Esophagus mucosa (tissue), 1 donor: ENCODE data around the gene JCAD. TPM values are rescaled to one million over a fixed set of nuclear protein-coding genes. Genes with fewer than 3 reads are reported as not detected.
A peak's percentile ranks its signal among the peaks of the same experiment; 100 is the strongest.

ENCODE experiments used
- ATAC-seq: fragments of 200-7000 bp; cut with Tn5 transposase; one replicate; pipeline ENCODE4 v1.9.1; 2020
- total RNA-seq: library from RNA; stranded (reverse); gene quantifications from one replicate; pipeline ENCODE4 v1.2.4, GENCODE V29; 2023
- donor health status: DM: yes; HTN: yes; CAD: no.

JCAD gene
- 2.3 TPM for total RNA-seq

- peak; percentile 74 for ATAC-seq
These were observed at the start of gene JCAD for GRCh38 chr10:30059209-30060107. Gene JCAD (minus strand): TSS chr10:30059586. CDS start chr10:30047812, 11,774 bp downstream.

GRCh38 chr10:30106987-30107386 is 47.6 kb upstream of the JCAD start:
- ATAC-seq: no peak

- ATAC-seq: no peak
These were observed 44.4 kb upstream of the JCAD start for GRCh38 chr10:30103595-30104320.

GRCh38 chr10:30099706-30100105 is 40.3 kb upstream of the JCAD start:
- ATAC-seq: peak; percentile 57

DNA sequence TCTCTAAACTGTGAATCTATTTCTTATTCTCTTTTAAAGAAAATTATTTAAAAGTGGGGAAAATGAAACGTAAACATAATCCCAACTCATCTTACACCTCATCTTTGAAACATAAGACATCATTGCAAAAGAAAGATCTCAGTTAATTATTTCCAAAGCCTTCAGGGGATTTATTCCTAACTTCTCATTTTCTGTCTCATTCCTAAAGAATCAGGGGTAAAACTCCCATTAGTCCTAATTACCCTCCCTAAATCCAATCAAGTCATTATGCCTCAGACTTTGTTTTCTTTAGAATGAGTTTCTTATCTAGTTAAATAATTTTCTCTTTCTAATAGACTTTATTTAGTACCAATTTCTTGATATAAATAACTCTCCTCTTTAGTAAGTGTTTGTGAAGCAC is 39.7 kb upstream of the JCAD start:
- no peak for ATAC-seq

DNA sequence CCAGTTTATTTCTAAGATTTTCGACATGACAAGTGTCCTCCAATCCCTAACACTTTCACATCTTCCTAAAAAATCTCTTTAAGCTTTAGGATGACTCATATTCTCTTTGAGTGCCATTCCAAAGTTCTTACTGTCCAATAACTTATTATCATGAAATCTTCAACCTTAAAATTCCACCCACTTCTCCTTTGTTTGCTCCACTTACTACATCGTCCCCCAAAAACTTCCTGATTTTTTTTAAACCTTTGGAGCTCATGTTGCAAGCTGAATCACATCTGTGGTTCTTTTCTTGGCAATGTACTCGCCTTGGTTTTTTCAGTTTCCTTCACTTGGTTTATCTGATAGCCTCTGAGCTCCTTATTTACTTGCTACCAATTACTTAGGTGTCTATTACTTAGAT is 39.2 kb upstream of the JCAD start:
- ATAC-seq: no peak

- no peak for ATAC-seq
These were observed 37.2 kb upstream of the JCAD start for GRCh38 chr10:30096564-30096963.

DNA sequence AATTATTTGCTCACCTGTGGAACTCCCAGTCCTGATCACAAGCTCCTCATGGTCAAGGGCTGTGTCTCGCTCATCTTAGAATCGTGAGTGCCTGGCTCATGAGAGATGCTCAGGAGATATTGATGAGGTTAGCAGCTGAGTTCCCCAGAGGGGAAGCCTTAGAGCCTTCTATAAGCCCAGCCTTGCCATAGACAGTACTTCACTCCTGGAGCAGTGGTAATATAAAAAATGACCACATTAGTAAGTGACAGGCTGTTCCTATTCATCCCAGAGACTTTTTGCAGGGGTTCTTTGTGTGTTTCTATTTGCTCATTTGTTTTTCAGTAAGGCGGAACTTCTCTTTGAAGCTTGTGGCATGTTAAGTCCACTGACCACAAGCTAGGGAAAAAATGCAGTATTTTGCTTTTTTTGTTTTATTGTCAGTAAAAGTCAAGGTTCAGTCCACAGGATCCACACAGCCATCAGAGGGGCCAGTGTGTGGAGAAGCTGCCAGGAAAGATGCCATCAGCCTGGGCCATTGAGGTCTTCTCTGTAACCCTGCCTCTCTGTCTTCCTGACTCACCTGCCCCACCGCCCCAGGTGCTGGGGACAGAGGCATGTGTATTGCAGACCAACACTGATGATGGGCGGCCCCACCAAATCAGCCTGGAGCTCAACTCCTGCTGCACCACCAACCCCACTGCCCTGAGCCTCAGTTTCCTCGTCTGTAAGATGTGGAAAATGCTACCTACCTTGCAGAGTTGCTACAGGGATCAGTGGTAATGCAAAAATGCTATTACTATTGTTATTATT is 36.4 kb upstream of the JCAD start:
- ATAC-seq: no peak

- no peak for ATAC-seq
These were observed 35.2 kb upstream of the JCAD start for GRCh38 chr10:30094601-30095000.

DNA sequence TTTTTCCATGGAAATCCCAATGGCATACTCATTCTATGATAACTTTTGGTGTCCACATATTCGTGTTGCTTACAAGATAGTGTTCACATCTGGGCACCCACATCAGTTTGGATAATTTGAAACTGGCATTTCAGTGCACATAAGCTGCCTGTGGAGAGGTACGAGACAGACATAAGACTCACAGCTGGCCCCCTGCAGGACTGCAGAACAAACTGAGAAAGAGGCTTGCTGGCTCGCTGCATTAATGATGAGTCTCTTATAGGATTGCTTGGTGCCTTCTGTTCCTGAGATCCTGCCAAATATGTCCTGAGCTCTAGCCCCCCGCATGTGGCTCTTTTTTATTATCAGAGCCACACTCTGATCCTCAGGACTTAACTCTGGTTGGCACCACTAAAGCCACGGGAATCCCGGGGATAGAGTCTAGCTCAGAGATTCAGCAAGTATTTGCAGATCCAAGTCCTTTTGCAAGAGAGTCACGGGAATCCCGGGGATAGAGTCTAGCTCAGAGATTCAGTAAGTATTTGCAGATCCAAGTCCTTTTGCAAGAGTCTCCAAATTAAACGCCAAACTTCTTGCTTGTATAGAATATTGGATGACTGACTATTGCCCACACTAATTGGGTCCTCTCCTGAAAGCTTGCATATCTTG is 34.0 kb upstream of the JCAD start:
- ATAC-seq: no peak

GRCh38 chr10:30092151-30092790 is 32.9 kb upstream of the JCAD start:
- ATAC-seq: no peak

- ATAC-seq: no peak
These were observed 31.8 kb upstream of the JCAD start for GRCh38 chr10:30091136-30091535.

DNA sequence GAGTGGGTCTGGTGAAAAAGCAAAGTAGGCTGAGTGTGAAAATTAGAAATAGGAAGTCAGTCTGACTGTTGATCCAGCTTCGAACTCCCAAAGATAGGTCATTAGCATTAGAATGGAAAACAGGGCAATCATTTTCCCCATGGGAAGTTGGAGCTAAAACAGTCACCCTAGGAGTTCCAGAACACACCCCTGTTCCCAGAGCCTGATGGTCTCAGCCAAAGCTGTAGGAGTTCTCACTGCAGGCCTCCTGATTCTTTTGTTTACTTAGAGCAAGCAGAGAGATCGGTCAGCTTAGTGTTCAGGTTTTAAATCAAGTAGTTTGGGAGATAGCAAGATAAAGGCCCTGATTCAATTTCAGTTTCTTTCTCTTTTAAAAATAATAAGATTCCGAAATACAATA is 28.8 kb upstream of the JCAD start:
- ATAC-seq: no peak

DNA sequence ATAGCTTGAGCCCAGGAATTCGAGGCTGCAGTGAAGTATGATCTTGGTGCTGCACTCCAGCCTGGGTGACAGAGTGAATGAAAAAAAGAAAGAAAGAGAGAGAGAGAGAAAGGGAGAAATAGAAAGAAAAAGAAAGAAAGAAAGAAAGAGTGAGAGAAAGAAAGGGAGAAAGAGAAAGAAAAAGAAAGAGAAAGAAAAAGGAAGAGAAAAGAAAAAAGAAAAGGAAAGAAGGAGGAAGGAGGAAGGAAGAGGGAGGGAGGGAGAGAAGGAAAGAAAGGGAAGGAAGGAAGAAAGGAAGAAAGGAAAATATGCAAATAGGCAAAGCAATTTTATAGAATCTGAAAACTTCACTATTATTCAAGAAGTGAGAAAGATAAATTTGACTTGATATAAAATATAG is 24.5 kb upstream of the JCAD start:
- no peak for ATAC-seq

DNA sequence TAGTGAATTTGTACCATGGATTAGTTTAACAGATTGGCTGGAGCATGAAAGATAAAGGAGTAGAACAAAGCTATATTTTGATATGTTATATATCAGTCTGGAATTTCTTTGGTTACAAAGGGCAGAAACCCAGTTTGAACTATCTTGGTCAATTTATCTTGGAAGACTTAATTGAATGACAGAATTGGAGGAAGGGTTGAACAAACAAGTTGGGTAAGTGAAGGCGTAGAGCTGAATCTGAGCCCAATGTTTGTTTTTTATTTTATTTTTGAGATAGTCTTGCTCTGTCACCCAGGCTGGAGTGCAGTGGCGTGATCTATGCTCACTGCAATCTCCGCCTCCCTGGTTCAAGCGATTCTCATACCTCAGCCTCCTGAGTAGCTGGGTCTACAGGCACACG is 21.8 kb upstream of the JCAD start:
- ATAC-seq: no peak

- ATAC-seq: no peak
These were observed 20.8 kb upstream of the JCAD start for GRCh38 chr10:30080161-30080560.

DNA sequence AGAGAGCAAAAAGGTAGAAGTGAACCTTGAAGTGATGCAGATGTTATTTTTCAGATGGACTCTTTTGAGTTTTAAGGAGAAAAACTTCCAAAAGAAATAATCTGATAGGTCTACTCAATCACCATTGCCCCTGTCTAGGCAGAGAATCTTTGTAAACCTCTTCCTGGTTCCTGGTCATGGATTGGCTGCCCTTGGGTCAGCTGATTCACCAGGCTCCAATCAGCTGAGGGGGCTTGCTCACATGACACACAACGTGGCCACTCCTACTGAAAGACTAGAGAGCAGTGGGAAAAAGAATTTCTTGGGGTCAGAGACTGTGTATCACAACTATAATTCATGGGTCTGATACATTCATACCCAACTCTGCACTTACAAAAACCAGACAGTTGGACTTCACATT is 20.0 kb upstream of the JCAD start:
- no peak for ATAC-seq

DNA sequence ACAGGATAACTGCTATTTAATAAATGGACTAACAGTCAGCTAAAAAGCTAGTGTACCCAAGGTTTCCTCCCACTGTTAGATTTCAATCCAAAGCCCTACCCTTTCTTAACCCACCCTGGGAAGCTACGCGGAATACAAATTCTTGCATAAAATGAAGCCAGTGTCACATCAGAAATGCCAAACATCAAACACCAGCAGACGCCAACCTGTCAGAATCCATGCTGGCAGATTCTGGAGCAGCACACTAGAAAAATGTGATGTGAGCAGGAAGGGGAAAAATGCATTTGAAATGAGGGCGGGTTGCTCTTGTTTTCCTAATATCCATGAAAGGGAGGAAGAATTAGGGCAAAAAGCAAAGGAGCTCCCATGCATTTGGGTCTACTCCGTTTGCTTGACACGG is 16.1 kb upstream of the JCAD start:
- no peak for ATAC-seq

- ATAC-seq: no peak
These were observed 15.5 kb upstream of the JCAD start for GRCh38 chr10:30074933-30075332.

GRCh38 chr10:30074090-30074489 is 14.7 kb upstream of the JCAD start:
- no peak for ATAC-seq

DNA sequence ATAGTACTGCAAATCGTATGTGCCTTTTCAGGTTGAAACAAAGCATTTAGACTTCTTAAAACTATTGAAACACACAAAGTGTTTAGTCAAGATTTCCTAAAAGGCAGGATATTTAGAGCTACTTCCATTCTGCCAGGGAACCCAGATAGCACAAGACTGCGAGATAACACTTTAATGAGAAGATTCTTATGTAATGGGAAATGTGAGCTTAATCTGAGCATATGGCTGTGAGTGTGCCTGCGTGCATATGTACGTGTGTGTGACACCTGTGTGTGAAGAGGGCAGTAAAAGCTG is 14.3 kb upstream of the JCAD start:
- ATAC-seq: no peak

DNA sequence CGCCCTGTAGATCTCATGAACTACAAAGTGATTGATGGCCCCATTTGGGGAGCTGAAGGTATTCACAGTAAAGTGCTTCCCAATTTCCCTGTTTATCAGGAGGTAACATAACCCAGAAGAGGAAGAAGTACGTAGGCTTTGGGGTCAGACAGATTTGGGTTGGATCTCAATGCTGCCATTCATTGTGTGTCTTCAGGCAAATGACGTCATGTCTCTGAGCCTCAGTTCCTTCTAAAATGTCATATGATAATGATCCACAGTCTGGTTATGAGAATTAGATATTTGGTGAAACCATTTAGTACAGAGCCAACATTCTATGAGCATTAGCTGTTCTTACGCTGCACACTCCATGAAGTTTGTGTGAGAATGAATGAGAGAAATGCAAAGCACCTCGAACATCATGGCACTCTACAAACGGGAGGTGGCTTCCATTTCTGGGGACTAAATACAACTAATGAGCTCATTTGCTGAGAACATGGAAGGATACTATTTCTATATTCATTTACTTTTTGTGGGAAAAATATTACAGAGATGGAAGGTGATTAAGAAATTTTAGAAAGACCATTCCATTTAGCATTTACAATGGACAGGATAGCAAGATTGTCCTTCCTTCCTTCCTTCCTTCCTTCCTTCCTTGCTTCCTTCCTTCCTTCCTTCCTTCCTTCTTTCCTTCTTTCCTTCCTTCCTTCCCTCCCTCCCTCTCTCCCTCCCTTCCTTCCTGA is 13.8 kb upstream of the JCAD start:
- no peak for ATAC-seq
